Sigmoid colon (tissue), 7 donors: ENCODE measurements around the gene EVI5L. TPM values are rescaled to one million over a fixed set of nuclear protein-coding genes. Genes with fewer than 3 reads are reported as not detected.
"Not testable (repeated sequence)": the region's sequence is repeated elsewhere in the genome, so short reads cannot be mapped to it uniquely, and the experiment has no call there.

Experiments
- DNase-seq: peaks from one replicate; pipeline ENCODE4 v3.0.0-alpha.2; 2019
- H3K27ac ChIP-seq, 4 donors: fragments of 200-600 bp; sonication (generic); one replicate each; pipeline ENCODE4 v1.5.1; 2016 to 2019; ENCODE audit warnings: mild to moderate bottlenecking in 1 of 4
- H3K27me3 ChIP-seq, 3 donors: fragments of 200-600 bp; sonication (generic); one replicate each; pipeline ENCODE4 v1.5.1; 2019; ENCODE audit warnings: mild to moderate bottlenecking in 1 of 3
- H3K36me3 ChIP-seq, 4 donors: fragments of 200-600 bp; sonication (generic); one replicate each; pipeline ENCODE4 v1.5.1; 2016 to 2019
- H3K4me1 ChIP-seq, 4 donors: fragments of 200-600 bp; sonication (generic); one replicate each; pipeline ENCODE4 v1.5.1; 2017 to 2019
- H3K4me3 ChIP-seq, 4 donors: fragments of 200-600 bp; sonication (generic); one replicate each; pipeline ENCODE4 v1.5.1; 2017 to 2019; ENCODE audit warnings: mild to moderate bottlenecking in 2 of 4, moderate library complexity in 1 of 4
- H3K9me3 ChIP-seq, 4 donors: fragments of 200-600 bp in 3 of 4; sonication (generic) in 3 of 4; one replicate each; pipeline versions ENCODE4 v1.5.1 to v1.6.1; 2013 to 2019
- CTCF ChIP-seq, 4 experiments: fragments of 450-650 bp in 3 of 4; fragments of 200-600 bp in 1 of 4; IDR thresholded peaks; one replicate each; pipeline ENCODE4 v1.5.1; 2016 to 2019; ENCODE audit warnings: antibody characterized with exemption in 4 of 4, mild to moderate bottlenecking in 3 of 4, moderate library complexity in 2 of 4
- EP300 ChIP-seq, 4 donors: sonication (generic); formaldehyde crosslinking; IDR thresholded peaks; one replicate each; pipeline ENCODE4 v1.6.1; 2017; ENCODE audit warnings: antibody characterized with exemption in 4 of 4
- POLR2A ChIP-seq, 2 donors: fragments of 450-650 bp; IDR thresholded peaks; one replicate each; pipeline ENCODE4 v1.6.1; 2016; ENCODE audit warnings: antibody characterized with exemption in 2 of 2, mild to moderate bottlenecking in 2 of 2, moderate library complexity in 2 of 2
- POLR2AphosphoS5 ChIP-seq, 4 donors: sonication (generic); formaldehyde crosslinking; IDR thresholded peaks; one replicate each; pipeline ENCODE4 v1.6.1; 2017; ENCODE audit warnings: antibody characterized with exemption in 4 of 4
- WGBS, 2 donors: extraction: QIAGEN DNeasy Blood & Tissue Kit; methylation state at CpG; one replicate each; pipeline ENCODE4 v1.1.7; 2013; 5-methylcytosine and 5-hydroxymethylcytosine counted together
- intact Hi-C: fragments of 100-400 bp; cut with DNase I; formaldehyde crosslinking; loops from one replicate; pipeline ENCODE4 v1.15.1; 2023
- polyA plus RNA-seq, 3 donors: library from polyadenylated mRNA; stranded (reverse); fragments of 200-250 nt; gene quantifications; one replicate each; pipeline ENCODE4 v1.2.3, GENCODE V29; 2013
- total RNA-seq, 4 donors: library from RNA; depleted of rRNA; stranded (reverse); fragments of >200 nt; gene quantifications; one replicate each; pipeline ENCODE4 v1.1.0, GENCODE V29; 2016
- donor health status: healthy with polysubstance abuse.
- donor health status: Bipolar disorder and iron deficiency.
- donor health status: healthy.

The EVI5L gene
- total and polyA plus RNA-seq, 7 donors = 5.3 to 18.6 (median 10.3) TPM

- peaks cover 3 to 10% (median 6%) of the 10 kb centered on the region in 4 donors for H3K9me3 ChIP-seq
- no peaks in the 10 kb centered on the region for H3K4me1 ChIP-seq
- DNase-seq = no peak
- H3K4me3 ChIP-seq = no peak overlapping the region
- TF ChIP-seq EP300 (IDR thresholded peaks at IDR 0.05) = no peak
- TF ChIP-seq CTCF (IDR thresholded peaks at IDR 0.05) = no peak
- no peak for TF ChIP-seq POLR2AphosphoS5 (IDR thresholded peaks at IDR 0.05)
- no peak overlapping the region for H3K27ac ChIP-seq
- 48 to 54% methylated on average over 2 of the region's 2 CpGs for WGBS, 2 donors
- H3K36me3 ChIP-seq = no peaks in the 10 kb centered on the region
- peaks cover 0 to 27% (median 0%) of the 10 kb centered on the region in 3 donors for H3K27me3 ChIP-seq
- intact Hi-C loops = no loop called here
Measured at GRCh38 chr19:7811989-7812388, 18.0 kb upstream of the EVI5L start.

- 32 to 43% methylated on average over 10 of the region's 10 CpGs for WGBS, 2 donors
Measured at GRCh38 chr19:7815325-7815724, 14.7 kb upstream of the EVI5L start.

GRCh38 chr19:7816040-7816439 is 14.0 kb upstream of the EVI5L start:
- H3K4me1 ChIP-seq, intact Hi-C loops, H3K4me3 ChIP-seq, DNase-seq, H3K27ac ChIP-seq, H3K36me3 ChIP-seq: not testable (repeated sequence)
- peaks cover 0 to 20% (median 0%) of the 10 kb centered on the region in 3 donors for H3K27me3 ChIP-seq
- 95 to 97% methylated on average over 3 of the region's 3 CpGs for whole genome bisulfite sequencing, 2 donors
- peaks cover 5 to 21% (median 13%) of the 10 kb centered on the region in 4 donors for H3K9me3 ChIP-seq

More at GRCh38 chr19:7815325-7815724, 14.7 kb upstream of the EVI5L start:
- Histone ChIP-seq H3K27ac (no peak overlapping the region), H3K9me3 (peaks cover 5 to 21% (median 13%) of the 10 kb centered on the region in 4 donors), H3K4me1 (no peaks in the 10 kb centered on the region), H3K27me3 (peaks cover 0 to 20% (median 0%) of the 10 kb centered on the region in 3 donors), H3K36me3 (no peaks in the 10 kb centered on the region), H3K4me3 (no peak overlapping the region)
- TF ChIP-seq CTCF (IDR thresholded peaks at IDR 0.05) = no peak
- intact Hi-C loops = no loop called here
- DNase-seq = no peak

GRCh38 chr19:7817801-7818200 is 12.2 kb upstream of the EVI5L start:
- Histone ChIP-seq H3K4me3 (no peak overlapping the region), H3K27ac (no peak overlapping the region), H3K9me3 (peaks cover 5 to 15% (median 7%) of the 10 kb centered on the region in 4 donors), H3K4me1 (no peaks in the 10 kb centered on the region), H3K27me3 (peaks cover 0 to 24% (median 0%) of the 10 kb centered on the region in 3 donors), H3K36me3 (no peaks in the 10 kb centered on the region)
- WGBS, 2 donors = 89 to 94% methylated on average over 1 of the region's 1 CpG
- no peak for DNase-seq
- no peak for TF ChIP-seq CTCF (IDR thresholded peaks at IDR 0.05)
- no peak for TF ChIP-seq POLR2A (IDR thresholded peaks at IDR 0.05)
- TF ChIP-seq EP300 (IDR thresholded peaks at IDR 0.05) = no peak
- no peak for TF ChIP-seq POLR2AphosphoS5 (IDR thresholded peaks at IDR 0.05)
- intact Hi-C loops = no loop called here

GRCh38 chr19:7818806-7819205 is 11.2 kb upstream of the EVI5L start:
- intact Hi-C loops = no loop called here
- peaks cover 5 to 13% (median 7%) of the 10 kb centered on the region in 4 donors for H3K9me3 ChIP-seq
- no peaks in the 10 kb centered on the region for H3K36me3 ChIP-seq
- H3K27ac ChIP-seq = no peak overlapping the region
- no peaks in the 10 kb centered on the region for H3K4me1 ChIP-seq
- peaks cover 0 to 24% (median 0%) of the 10 kb centered on the region in 3 donors for H3K27me3 ChIP-seq
- no peak for TF ChIP-seq POLR2AphosphoS5 (IDR thresholded peaks at IDR 0.05)
- TF ChIP-seq POLR2A (IDR thresholded peaks at IDR 0.05) = no peak
- TF ChIP-seq CTCF (IDR thresholded peaks at IDR 0.05) = no peak
- no peak for TF ChIP-seq EP300 (IDR thresholded peaks at IDR 0.05)
- WGBS, 2 donors = 49 to 86% methylated on average over 2 of the region's 2 CpGs
- H3K4me3 ChIP-seq = no peak overlapping the region
- DNase-seq = no peak
